Stimulated activated CD4-positive, alpha-beta T cell treated with anti-CD3 and anti-CD28 coated beads, Interleukin-4, amount 100 ng/mL, for 24 hours (primary cell): ENCODE measurements around the gene RPTOR.
"Not testable (repeated sequence)": the region's sequence is repeated elsewhere in the genome, so short reads cannot be mapped to it uniquely, and the experiment has no call there.

Experiments used
- DNase-seq: peaks from one replicate; pipeline ENCODE4 v3.0.0-alpha.2; 2020

The RPTOR gene

GRCh38 chr17:80805032-80805751, 260.6 kb downstream of the RPTOR start:
- DNase-seq, result no peak

GRCh38 chr17:80807014-80807413, 262.4 kb downstream of the RPTOR start:
- no peak for DNase-seq

GRCh38 chr17:80807882-80808281, 263.2 kb downstream of the RPTOR start:
- no peak for DNase-seq

GRCh38 chr17:80811181-80812105, 266.8 kb downstream of the RPTOR start:
- no peak for DNase-seq

GRCh38 chr17:80812362-80813088, 267.9 kb downstream of the RPTOR start:
- peak; percentile 50 for DNase-seq

GRCh38 chr17:80813318-80813717, 268.7 kb downstream of the RPTOR start:
- no peak for DNase-seq

- DNase-seq, result no peak
These were observed 269.9 kb downstream of the RPTOR start for GRCh38 chr17:80814491-80814890.

- DNase-seq, result no peak
These were observed 270.6 kb downstream of the RPTOR start for GRCh38 chr17:80815151-80815681.

DNA sequence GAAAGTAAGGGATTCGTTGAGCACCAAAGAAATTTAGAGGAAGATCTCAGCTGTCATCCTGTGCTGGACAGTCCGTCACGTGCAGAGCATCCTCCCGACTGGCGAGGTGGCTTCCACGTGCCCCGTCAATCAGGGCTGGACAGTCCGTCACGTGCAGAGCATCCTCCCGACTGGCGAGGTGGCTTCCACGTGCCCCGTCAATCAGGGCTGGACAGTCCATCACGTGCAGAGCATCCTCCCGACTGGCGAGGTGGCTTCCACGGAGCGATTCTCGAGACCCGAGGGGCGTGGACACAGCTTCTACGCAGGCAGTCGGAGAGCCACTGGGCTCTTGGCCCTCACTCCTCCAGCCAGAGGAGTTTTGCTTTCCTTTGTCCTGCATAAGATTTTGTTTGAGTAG, 271.1 kb downstream of the RPTOR start:
- DNase-seq, result not testable (repeated sequence)

- DNase-seq, result no peak
These were observed 271.8 kb downstream of the RPTOR start for GRCh38 chr17:80816241-80817103.

DNA sequence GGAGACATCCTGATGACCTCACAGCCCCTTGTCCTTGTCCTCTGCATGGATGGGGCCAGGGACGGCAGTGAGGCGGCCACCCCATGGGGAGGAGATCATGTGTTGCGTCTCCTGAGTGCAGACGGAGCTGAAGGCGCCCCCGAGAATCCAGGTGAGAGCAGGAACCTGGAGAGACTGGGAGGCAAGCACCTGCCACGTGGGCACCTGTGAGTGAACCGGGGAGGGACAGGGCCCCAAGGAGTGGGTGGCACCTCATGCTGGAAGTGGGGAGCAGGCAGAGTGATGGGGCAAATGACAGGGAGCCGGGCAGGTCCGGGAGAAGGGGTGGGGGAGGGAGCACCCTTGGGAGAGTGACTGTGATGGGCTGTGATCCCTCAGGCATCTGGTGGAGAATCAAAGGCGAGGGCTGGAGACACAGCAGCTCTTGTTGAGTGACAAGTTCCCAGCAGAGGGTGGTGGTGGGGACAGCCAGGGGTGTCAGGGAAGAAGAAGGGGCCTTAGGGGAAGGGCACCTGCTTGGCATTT, 272.7 kb downstream of the RPTOR start:
- no peak for DNase-seq

- no peak for DNase-seq
These were observed 273.2 kb downstream of the RPTOR start for GRCh38 chr17:80817861-80818260.

- DNase-seq, result no peak
These were observed 274.2 kb downstream of the RPTOR start for GRCh38 chr17:80818871-80819270.

GRCh38 chr17:80819422-80820164, 275.0 kb downstream of the RPTOR start:
- DNase-seq, result peak; percentile 32

DNA sequence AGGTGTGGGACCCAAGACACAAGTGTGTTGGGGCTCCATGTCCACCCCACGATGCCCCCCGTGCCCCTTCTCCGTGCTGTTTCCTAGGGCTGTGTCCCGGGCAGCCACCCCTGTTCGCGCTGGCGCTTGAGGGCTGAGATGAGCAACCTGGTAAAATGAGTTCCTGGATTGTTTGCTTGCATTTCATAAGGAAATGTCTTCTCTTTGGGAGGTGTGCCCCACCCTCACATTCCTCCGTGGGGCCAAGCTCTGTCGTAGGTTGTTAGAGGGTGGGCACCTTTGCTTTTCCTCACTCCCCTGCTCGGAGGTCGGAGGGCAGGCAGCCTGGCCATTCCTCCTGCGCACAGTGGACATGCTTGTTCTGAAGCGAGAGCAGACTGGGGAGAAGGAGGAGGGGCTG, 275.7 kb downstream of the RPTOR start:
- no peak for DNase-seq

DNA sequence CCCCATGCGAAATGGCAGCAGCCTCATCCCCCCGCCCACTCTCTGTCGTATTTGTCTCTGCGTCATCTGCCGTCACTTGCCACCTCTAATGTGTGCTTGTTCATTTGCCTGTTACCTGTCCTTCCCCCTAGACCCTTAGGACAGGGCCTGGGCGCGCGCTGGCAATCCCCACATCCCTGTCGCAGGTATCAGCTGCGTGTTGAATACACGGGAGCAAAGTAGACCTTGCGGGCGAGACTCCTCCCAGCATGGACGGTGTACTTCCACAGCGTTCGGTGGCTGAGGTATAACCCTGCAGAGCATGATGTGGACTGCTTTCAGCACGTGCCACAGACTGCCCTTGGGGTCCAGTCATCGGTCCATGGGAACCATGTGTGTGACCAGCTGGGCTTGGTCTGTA, 276.9 kb downstream of the RPTOR start:
- DNase-seq, result no peak

- no peak for DNase-seq
These were observed 277.5 kb downstream of the RPTOR start for GRCh38 chr17:80822021-80822699.

- DNase-seq, result no peak
These were observed 278.2 kb downstream of the RPTOR start for GRCh38 chr17:80822700-80823410.

GRCh38 chr17:80824549-80825470, 280.2 kb downstream of the RPTOR start:
- no peak for DNase-seq
